ENCODE results near the gene TSKU.

DNA sequence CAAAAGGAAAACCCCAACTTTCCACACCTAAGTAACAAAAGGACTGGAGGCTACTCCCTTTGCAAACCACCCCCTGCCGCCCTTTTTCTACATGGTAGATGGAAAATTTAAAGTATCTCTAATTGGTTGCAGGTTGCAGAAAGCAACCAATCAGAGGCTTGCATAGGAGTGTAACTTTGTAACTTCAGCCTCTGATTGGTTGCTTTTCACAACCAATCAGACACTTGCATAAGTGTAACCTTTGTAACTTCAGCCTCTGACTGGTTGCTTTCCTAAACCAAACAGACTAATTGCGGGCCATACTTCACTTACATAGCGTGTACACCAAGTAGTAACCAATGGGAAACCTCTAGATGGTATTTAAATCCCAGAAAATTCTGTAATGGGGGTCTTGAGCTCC, 60.8 kb downstream of the TSKU start:
- TF ChIP-seq, protein P1, sequence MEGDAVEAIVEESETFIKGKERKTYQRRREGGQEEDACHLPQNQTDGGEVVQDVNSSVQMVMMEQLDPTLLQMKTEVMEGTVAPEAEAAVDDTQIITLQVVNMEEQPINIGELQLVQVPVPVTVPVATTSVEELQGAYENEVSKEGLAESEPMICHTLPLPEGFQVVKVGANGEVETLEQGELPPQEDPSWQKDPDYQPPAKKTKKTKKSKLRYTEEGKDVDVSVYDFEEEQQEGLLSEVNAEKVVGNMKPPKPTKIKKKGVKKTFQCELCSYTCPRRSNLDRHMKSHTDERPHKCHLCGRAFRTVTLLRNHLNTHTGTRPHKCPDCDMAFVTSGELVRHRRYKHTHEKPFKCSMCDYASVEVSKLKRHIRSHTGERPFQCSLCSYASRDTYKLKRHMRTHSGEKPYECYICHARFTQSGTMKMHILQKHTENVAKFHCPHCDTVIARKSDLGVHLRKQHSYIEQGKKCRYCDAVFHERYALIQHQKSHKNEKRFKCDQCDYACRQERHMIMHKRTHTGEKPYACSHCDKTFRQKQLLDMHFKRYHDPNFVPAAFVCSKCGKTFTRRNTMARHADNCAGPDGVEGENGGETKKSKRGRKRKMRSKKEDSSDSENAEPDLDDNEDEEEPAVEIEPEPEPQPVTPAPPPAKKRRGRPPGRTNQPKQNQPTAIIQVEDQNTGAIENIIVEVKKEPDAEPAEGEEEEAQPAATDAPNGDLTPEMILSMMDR (IDR thresholded peaks at IDR 0.05), result no peak
- TF ChIP-seq POLR2A (IDR thresholded peaks at IDR 0.05), result no peak
- TF ChIP-seq POLR2AphosphoS5 (IDR thresholded peaks at IDR 0.05; ENCODE audit: insufficient read depth in 1 of 2, low read depth in 1 of 2), result no peak
